Fibroblast of the conjunctiva (primary cell): ENCODE results near the gene COP1.

Experiments used
- DNase-seq: peaks from one replicate; pipeline ENCODE4 v3.0.0-alpha.2; 2010; ENCODE audit warnings: low read depth

COP1 gene

DNA sequence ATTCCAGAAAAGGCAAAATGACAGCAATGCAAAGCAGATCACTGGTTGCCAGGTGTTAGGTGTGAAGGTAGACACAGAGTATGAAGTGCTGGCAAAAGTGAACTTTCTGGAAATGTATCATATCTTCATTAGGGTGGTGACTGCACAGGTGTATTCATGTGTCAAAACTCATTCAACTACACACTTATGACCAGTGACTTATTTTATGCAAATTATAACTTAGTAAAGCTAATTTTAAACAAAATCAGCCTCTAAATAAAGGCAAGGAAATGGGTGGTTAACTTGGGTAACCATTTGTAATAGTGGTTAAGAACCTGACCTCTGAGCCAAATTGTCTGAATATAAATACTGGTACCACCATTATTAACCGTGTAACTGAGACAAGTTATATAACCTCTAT lies 7.4 kb downstream of the COP1 start:
- no peak for DNase-seq

DNA sequence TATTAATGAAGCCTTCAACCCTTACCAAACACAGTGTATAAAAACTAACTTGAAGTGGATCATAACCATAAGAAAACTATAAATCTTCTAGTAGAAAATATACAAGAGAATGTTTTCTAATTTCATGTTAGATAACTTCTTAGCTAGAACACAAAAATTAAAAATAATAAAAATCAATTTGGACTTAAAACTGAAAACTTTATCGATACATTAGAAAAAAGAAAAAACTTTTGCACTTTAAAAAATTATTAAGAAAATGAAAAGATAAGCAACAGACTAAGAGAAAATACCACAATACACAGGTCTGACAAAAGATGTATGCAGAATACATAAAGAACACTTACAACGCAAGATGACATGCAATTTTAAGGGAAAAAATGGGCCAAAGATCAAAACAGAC lies 8.7 kb downstream of the COP1 start:
- no peak for DNase-seq

GRCh38 chr1:176196728-176197127 lies 10.4 kb downstream of the COP1 start:
- no peak for DNase-seq

DNA sequence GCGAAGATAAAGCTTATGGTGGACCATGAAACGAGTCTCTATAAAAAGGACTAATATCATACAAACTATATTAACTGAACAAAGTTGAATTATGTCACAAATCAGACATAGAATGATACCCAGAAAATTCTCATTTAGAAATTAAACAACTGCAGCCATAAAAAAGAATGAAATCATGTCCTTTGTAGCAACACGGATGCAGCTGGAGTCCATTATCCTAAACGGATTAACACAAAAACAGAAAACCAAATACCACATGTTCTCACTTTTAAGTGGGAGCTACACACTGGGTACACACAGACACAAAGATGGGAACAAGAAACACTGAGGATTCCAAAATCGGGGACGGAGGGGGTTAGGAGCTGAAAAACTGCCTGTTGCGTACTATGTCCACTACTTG lies 11.5 kb downstream of the COP1 start:
- DNase-seq, result no peak

DNA sequence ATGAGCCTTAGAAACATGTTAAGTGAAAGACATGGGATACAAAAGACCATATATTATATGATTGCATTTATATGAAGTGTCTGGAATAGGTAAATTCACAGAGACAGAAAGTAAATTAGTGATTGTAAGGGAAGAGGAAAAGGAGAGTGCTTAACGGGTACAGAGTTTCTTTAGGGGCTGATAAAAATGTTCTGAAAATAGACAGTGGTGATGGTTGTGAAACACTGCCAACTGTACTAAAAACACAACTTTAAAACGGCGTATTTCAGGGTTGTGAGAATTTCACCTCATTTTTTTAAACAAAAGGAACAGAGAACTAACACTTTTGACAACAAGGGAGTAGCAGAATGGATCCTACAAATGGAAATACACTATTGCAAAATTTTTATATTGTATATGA lies 13.4 kb downstream of the COP1 start:
- no peak for DNase-seq

DNA sequence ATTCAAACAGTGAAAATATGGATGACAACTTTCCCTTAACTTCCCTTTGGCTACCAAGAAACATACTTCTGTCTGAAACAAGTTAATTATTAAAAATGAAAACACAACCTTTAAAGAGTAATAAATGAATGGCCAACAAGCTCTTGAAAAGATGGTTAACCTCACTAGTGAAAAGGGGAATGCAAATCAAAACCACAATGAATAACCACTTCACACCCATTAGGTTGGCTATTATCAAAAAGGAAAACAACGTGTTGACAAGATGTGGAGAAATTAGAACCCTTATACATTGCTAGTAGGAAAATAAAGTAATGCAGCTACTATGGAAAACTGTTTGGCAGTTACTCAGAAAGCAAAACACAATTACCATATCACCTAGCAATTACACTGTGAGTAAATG lies 14.1 kb downstream of the COP1 start:
- no peak for DNase-seq

DNA sequence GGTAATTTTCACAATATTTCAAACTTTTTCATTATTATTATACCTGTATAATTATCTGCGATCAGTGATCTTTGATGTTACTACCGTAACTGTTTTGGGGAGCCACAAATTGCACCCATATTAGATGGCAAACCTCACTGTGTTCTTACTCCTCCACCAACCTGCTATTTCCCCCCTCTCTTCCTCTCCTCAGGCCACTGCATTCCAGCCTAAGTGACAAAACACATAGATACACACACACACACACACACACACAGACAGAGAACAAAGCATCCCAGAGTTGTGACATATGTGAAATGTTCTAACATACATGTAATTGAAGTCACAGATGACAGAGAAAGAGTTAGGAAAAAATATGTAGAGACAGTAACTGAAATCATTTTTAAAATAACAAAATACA lies 18.5 kb downstream of the COP1 start:
- no peak for DNase-seq

GRCh38 chr1:176187001-176187400 lies 20.1 kb downstream of the COP1 start:
- no peak for DNase-seq

DNA sequence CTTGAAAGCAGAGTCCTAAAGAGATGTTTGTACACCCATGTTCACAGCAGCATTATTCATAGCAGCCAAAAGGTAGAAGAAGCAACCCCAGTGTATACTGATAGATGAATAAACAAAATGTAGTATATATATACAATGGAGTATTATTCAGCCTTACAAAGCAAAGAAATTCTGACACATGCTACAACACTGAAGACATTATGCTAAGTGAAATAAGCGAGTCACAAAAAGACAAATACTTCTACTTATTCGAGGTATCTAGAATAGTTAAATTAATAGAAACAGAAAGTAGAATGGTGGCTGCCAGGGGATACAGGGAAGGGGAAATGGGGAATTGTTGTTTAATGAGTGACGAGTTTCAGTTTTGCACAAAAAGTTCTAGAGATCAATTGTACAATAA lies 23.5 kb downstream of the COP1 start:
- no peak for DNase-seq

DNA sequence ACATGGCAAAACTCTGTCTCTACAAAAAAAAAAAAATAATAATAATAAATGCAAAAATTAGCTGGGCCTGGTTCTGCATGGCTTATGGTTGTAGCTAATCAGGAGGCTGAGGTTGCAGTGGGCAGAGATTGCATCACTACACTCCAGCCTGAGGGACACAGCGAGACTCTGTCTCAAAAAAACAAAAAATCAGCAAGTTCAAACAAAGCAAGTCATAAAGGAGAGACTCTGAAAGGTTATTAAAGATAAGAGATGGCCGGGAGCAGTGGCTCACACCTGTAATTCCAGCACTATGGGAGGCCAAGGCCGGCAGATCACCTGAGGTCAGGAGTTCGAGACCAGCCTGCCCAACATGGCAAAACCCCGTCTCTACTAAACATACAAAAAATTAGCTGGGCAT lies 28.8 kb downstream of the COP1 start:
- DNase-seq, result no peak

DNA sequence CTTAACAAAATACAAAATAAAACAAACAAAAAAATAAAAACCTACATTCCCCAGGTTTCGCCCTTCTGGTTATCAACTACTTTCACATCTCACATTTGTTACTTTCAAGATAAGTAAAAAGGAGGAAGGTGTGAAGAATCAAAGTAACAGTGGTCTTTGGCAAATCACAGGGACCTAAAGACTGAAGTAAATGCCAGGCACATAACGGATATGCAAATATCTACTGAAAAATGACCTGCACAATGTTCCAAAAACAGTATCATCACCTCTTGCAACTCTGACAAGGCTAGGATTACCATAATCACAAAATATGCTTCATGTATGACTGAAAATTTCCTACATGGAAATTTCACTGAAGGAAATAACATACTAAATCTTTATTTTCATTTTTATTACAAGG lies 29.3 kb downstream of the COP1 start:
- no peak for DNase-seq

DNA sequence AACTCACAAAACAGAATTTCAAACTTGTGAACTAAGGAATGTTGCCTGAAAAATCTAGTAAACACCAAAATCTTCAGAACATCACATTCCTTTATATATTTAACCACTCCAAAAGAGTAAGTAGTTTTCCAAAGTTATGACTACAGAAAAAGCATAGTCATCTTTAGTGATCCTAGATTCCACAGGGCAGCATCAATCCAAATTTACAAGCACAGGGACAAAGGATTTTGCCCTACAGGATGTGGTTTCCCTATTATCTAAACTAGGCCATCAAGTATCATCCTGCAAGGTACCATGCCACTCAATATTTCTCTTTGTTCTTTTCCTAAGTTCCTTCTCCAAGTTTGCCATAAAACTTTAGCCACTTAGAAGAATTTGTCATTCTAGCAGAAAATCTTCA lies 33.0 kb downstream of the COP1 start:
- no peak for DNase-seq

DNA sequence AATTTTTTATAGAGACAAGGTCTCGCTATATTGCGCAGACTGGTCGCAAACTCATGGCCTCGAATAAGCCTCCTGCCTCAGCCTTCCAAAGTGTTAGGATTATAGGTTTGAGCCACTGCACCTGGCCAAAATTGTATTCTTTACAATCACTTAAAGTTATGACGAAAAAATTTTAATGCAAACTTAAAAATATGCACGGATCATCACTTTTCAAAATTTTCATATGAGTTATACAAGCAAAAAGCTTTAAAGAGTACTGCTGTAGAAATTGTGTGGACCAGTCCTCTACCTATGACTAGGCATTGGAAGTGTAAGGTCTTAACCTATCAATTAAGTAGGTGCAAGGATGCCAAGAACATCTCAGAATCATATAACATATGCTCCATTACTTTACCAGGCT lies 34.9 kb downstream of the COP1 start:
- DNase-seq, result no peak

DNA sequence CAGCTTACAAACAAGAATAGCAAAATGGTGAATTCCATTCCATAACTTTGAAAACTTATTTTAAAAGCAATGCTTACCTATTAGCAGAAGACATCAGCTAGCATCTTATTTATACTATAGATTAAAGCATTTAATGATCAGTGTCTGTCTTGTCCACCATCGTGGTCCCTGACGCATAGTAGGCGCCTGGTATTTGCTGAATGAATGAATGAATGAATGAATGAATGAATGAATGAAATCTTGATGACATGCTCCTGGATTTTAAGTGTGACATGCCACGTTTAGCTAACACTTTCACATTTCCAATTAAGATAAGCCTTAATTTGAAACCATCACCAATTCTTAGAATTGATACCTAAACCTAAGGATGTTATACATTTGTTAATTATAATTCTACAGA lies 39.9 kb downstream of the COP1 start:
- no peak for DNase-seq

DNA sequence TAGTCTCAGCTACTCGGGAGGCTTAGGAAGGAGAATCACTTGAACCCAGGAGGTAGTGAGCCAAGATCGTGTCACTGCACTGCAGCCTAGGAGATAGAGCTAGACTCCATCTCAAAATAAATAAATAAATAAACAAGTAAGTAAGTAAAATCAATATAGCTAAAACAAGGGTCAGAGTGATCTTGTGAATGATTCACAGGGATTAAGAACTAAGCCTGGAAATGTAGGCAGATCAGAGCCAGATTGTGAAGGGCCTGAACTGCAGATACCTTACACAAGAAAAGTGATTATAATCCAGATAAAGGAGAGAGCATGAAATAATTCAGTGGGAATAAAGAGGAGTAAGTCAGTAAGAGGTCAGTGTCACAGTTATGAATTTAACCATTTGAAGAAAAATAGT lies 41.5 kb downstream of the COP1 start:
- DNase-seq, result no peak

DNA sequence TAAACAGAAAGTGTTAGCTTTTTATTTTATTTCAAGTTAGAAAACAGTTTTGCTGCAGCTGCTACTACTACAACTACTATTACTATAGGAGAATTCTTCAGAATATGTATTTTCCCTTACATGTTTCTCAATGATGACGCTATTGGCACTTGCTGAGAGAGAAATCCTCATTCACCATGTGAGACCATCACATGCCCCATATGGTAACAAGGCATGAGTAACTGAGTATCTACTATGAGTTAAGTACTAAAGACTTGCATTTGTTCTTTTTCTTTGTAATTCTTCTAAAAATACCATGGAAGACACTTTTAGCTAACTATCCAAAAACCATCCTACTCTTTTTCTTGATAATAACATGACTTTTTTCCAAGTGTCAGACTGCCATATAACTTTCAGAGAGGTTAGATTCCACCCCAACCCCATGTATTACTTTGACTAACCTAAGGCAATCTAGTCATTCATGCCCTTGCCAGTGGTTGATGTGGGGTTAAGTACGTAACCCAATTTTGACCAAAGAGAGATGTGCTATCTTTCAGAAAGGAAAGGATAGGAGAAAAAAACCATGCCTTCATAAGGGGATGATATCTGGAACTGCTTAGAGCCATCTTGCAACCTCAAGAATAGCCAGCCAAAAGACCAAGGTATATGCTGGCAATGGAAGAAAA lies 42.9 kb downstream of the COP1 start:
- no peak for DNase-seq

DNA sequence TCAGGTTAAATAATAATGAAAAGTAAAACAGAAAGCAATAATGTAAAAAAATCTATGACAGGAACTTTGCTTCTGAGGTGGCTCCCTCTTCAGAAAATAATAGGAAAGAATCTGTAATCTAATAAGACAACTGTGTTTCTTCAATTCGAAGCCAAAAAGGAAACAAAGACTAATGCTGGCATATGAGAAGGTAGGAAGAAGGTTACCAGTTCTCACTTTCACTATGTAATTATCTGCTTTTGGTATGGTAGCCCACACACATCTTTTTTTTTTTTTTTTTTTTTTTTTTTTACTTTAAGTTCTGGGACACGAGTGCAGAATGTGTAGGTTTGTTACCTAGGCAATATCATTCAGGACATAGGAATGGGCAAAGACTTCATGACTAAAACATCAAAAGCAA lies 47.1 kb downstream of the COP1 start:
- DNase-seq, result no peak

DNA sequence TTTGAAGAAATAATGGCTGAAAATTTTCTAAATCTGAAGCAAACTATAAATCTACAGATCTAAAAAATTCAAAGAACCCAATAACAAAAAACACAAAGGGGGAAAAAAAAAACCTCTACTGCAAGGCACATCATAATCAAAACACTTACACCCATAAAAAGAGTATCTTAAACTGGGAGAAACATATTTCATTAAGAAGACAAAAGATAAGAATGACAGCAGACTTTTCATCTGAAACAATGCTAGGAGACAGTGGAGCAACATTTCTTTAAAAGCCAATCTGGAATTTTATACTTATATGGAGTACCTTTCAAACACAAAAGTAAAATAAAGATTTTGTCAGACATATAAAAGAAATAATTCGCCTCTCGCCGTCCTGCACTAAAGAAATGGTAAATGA lies 49.1 kb downstream of the COP1 start:
- no peak for DNase-seq

GRCh38 chr1:176149939-176150807 lies 56.9 kb downstream of the COP1 start:
- no peak for DNase-seq

DNA sequence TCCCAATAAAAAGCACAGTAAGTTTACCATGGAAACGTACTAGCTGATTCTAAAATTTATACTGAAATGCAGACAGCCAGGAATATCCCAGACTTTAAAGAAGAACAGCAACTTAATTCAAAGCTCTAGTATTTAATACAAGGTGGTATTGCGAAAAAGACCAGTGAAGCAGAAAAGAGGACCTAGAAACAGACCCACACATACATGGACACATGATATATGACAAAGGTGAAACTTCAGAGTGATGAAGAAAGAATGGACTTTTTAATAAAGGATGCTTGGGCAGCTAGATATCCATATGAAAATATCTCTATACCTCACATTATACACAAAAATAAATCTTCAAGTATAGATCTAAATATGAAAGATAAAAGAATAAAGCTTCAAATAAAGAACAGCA lies 62.6 kb downstream of the COP1 start:
- no peak for DNase-seq

GRCh38 chr1:176142973-176143372 lies 64.1 kb downstream of the COP1 start:
- DNase-seq, result no peak

- no peak for DNase-seq
Measured at GRCh38 chr1:176141449-176141848, 65.6 kb downstream of the COP1 start.

DNA sequence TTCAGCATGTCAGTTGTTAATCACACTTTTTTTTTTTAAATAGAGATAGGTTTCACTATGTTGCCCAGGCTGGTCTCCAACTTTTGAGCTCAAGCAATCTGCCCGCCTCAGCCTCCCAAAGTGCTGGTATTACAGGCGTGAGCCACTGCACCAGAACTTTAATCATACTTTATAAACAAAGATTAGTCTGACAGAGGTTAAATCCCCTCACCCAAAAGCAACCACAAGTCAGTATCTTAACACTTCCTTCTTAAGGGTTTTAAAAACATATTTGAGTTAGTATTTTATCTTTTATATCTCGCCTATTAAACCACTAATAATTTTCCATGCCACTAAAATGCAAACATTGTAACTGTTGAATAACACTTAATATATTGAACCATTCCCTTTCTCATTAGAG lies 70.2 kb downstream of the COP1 start:
- DNase-seq, result no peak

DNA sequence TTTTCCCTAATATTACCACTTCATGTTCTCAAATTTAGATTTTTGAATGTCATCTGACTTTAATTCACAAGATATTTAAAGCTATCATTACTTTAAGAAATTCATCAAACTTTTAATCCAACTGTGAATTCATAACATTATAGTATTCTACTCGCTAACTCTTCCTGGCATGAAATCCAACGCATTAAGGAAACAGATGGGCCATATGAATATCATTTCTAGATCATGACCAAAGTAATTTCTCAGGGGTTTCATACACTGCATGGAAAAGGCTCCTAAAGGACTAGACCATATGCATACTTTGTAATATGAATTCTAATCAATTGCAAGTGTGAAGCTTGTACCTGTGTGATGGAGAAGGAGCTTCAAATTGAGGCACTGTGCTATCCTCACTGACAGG lies 72.4 kb downstream of the COP1 start:
- DNase-seq, result no peak
